Activated T-helper 2 cell treated with anti-CD3 and anti-CD28 coated beads, Interferon-gamma antibody, Interleukin-2, Interleukin-4, amounts not matched to agents 10 μg/mL and 5 μg/mL and 100 μg/mL, durations not matched to agents 14 hours and 24 hours and 36 hours (primary cell): ENCODE measurements around the gene F3. TPM values are rescaled to one million over a fixed set of nuclear protein-coding genes. Genes with fewer than 3 reads are reported as not detected.

Experiments used
- DNase-seq: peaks from one replicate; pipeline ENCODE4 v3.0.0; 2021; ENCODE audit warnings: low spot score
- H3K27ac Mint-ChIP-seq: one replicate; pipeline ENCODE4 v1.8.0; 2021; ENCODE audit warnings: mixed read lengths
- H3K27me3 Mint-ChIP-seq: one replicate; pipeline ENCODE4 v1.8.0; 2021; ENCODE audit warnings: low read depth, mixed read lengths
- H3K36me3 Mint-ChIP-seq: one replicate; pipeline ENCODE4 v1.8.0; 2021; ENCODE audit warnings: low read depth, mixed read lengths
- H3K4me1 Mint-ChIP-seq: one replicate; pipeline ENCODE4 v1.8.0; 2021; ENCODE audit warnings: low read depth, mixed read lengths
- H3K4me3 Mint-ChIP-seq: one replicate; pipeline ENCODE4 v1.8.0; 2021; ENCODE audit warnings: low read depth, mild to moderate bottlenecking, moderate library complexity, mixed read lengths
- H3K9me3 Mint-ChIP-seq: one replicate; pipeline ENCODE4 v1.8.0; 2021; ENCODE audit warnings: mixed read lengths
- intact Hi-C: fragments of 100-400 bp; cut with micrococcal nuclease; formaldehyde crosslinking; loops from one replicate; pipeline ENCODE4 v1.15.1; 2023
- total RNA-seq: library from RNA; stranded (reverse); gene quantifications from 2 replicates; pipeline ENCODE4 v1.2.3, GENCODE V29; 2022

F3 gene
- total RNA-seq, 1 donor from 2014 or later = 1.0 TPM

DNA sequence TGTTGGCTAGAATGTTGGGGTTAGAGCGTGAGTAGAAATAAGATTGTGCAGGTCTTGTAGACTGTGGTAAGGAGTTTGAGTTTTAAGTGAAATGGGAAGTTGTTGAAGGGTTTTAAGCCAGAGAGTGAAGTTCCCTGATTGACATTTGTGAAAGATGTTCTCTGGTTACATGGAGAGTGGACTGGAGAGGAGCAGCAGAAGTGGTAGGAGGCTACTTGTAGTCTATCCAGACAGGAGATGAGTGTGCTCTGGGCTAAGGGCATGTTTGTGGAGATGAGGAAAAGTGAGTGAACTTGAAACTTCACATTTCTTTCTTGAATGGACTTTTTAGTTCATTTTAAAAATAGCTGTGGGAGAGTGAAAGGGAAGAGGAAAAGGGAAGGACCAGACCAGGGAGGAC, 37.0 kb downstream of the F3 start:
- H3K27me3 Mint-ChIP-seq = no peaks in the 10 kb centered on the region
- peak overlapping the region; percentile 20 for H3K27ac Mint-ChIP-seq
- intact Hi-C loops = no loop called here
- no peak overlapping the region for H3K4me3 Mint-ChIP-seq
- H3K36me3 Mint-ChIP-seq = peaks cover 69% of the 10 kb centered on the region
- no peaks in the 10 kb centered on the region for H3K9me3 Mint-ChIP-seq
- H3K4me1 Mint-ChIP-seq = peaks cover 9% of the 10 kb centered on the region
- no peak for DNase-seq

DNA sequence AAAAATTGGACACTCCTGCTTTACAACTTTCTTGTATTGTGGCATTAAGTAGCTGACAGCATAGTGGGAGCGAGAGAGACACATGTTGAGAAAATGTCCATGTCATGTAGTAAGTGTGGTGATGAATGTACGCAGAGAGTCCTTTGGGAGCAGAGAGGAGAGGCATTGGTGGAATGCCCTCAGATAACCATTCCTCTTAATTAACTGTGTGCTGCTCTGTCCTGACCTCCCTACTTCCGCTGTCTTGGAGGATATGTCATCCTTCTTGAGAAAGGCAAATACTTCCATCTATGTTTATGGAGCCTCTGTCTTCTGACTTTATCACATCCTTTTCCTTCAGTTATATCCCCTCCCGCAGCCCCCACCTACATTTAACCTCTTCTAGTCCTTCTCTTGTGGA, 38.4 kb downstream of the F3 start:
- Mint-ChIP-seq H3K27ac (no peak overlapping the region), H3K36me3 (peaks cover 68% of the 10 kb centered on the region), H3K4me1 (peaks cover 9% of the 10 kb centered on the region), H3K27me3 (no peaks in the 10 kb centered on the region), H3K4me3 (no peak overlapping the region), H3K9me3 (no peaks in the 10 kb centered on the region)
- intact Hi-C loops = no loop called here
- DNase-seq = no peak

DNA sequence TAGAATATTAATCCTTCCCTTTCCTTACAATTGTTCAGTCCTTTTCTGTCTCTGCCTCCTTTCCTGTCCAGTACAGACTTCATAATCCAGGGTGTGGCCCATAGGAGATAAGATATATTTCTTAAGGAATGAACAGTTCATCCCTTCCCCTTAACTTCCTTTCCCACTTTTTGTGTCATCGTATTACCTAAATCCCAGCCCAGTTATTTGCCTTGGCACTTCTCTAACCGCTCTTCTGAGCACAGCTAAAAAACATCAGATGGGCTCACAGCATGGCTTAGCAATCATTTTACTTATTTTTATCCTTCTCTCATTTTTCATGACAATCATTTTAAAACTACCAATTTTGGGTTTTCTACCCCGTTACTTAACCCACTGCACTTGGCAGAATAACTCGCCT, 39.6 kb downstream of the F3 start:
- Mint-ChIP-seq H3K4me3 (no peak overlapping the region), H3K9me3 (no peaks in the 10 kb centered on the region), H3K27ac (no peak overlapping the region), H3K4me1 (peaks cover 9% of the 10 kb centered on the region), H3K27me3 (no peaks in the 10 kb centered on the region), H3K36me3 (peaks cover 62% of the 10 kb centered on the region)
- intact Hi-C loops = no loop called here
- no peak for DNase-seq

DNA sequence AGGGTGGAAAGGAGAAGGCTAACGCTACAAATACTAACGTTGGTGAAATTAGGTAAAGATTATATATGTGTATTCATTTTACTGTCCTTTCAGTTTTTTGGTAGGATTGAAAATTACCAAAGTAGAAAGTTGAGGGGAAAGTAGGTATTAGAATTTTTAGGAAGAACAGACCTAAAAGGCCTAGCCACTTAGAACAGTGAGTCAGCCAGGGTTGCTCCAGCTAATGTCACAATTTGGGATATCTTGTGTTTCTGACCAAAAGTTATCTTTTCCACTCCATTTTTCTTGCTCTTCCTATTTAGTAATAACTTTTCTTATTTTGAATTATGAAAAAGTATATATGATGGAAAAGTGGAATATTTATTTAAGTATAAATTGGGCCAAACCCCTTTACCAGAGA, 40.1 kb downstream of the F3 start:
- no peak overlapping the region for H3K27ac Mint-ChIP-seq
- intact Hi-C loops = no loop called here
- H3K36me3 Mint-ChIP-seq = peaks cover 61% of the 10 kb centered on the region
- no peak overlapping the region for H3K4me3 Mint-ChIP-seq
- no peaks in the 10 kb centered on the region for H3K27me3 Mint-ChIP-seq
- H3K9me3 Mint-ChIP-seq = no peaks in the 10 kb centered on the region
- peaks cover 9% of the 10 kb centered on the region for H3K4me1 Mint-ChIP-seq
- no peak for DNase-seq

DNA sequence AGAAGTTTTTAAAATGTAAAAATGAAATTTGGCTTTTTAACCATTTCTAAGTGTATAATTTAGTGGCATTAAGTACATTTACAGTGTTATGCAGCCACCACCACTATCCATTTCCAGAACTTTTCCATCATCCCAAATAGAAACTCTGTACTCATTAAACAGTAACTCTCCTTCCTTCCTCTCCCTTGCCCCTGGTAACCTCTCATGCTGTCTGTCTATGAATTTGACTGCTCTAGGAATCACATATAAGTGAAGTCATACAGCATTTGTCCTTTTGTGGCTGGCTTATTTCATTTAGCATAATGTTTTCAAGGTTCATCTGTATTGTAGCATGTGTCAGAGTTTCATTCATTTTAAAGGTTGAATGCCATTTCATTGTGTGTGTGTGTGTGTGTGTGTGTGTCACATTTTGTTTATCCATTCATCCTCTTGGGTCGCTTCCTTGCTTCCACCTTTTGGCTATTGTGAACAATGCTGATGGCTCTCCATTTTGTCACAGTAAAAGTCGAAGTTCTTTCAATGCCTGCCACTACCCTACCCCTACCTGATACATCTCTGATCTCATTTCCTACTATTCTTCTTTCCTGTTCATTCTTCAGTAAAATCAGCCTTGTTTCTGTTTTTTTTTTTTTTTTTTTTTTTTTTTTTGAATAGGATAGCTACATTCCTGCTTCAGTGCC, 45.3 kb downstream of the F3 start:
- Mint-ChIP-seq H3K27me3 (no peaks in the 10 kb centered on the region), H3K36me3 (peaks cover 50% of the 10 kb centered on the region), H3K27ac (no peak overlapping the region), H3K4me1 (no peaks in the 10 kb centered on the region), H3K9me3 (no peaks in the 10 kb centered on the region), H3K4me3 (no peak overlapping the region)
- DNase-seq = no peak
- intact Hi-C loops = no loop called here

DNA sequence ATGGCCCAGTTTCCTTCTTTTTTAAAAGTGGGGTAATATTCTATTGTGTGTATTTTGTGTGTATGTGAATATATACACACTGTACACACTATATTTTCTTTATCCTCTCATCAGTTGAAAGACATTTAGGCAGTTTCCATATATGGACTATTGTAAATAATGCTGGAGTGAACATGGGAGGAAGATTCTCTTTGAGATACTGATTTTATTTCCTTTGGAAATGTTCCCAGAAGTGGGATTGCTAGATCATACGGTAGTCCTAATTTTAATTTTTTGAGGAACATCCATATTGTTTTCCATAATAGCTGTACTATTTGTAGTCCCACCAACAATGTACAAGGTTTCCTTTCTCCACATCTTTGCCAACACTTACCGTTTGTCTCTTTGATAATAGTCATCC, 51.0 kb downstream of the F3 start:
- Mint-ChIP-seq H3K9me3 (no peaks in the 10 kb centered on the region), H3K4me1 (peaks cover 17% of the 10 kb centered on the region), H3K4me3 (no peak overlapping the region), H3K27me3 (no peaks in the 10 kb centered on the region), H3K27ac (no peak overlapping the region), H3K36me3 (peaks cover 51% of the 10 kb centered on the region)
- intact Hi-C loops = no loop called here
- DNase-seq = no peak

DNA sequence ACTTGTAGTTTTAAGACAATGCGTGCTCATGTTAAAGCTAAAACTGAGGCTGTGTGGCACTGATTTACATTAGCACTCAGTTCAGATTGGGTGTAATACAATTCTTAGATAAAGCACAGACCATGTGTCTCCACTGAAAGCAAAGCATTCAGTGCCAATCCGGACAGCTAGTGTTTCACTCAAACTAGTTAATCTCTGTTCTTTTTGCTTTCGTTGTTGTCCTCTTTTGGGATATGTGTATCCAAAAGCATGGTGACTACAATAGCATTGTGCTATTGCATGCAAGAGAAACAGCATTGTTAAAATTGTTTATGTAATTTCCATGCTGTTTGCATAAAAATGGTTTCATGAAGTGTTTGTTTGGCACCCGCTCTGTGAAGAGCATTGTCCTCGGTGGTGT, 54.6 kb downstream of the F3 start:
- Mint-ChIP-seq H3K9me3 (no peaks in the 10 kb centered on the region), H3K27ac (no peak overlapping the region)
- intact Hi-C loops = no loop called here

DNA sequence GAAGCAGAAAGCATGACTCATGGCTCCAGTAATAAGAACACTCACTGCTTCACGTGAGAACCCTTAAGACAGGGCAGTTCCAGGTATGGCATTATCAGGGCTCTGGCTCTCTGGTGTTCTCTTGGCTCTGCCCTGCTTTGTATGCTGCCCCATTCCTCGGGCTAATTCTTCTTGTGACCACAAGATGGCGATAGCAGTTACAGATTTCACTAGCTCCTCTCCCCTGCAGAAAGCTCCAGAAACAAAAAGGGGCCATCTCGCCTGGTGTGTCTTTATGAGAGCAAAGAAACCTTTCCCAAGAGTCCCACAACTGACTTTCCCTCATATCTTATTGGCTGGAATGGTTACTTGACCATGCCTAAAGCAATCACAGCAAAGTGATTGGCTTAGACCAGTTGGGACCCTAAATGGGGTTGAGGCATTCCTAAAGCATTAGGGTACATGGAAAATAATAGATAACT, 60.1 kb downstream of the F3 start:
- Mint-ChIP-seq H3K9me3 (no peaks in the 10 kb centered on the region), H3K27me3 (no peaks in the 10 kb centered on the region), H3K4me3 (no peak overlapping the region)

More for the DNA sequence above, 54.6 kb downstream of the F3 start:
- Mint-ChIP-seq H3K36me3 (peaks cover 55% of the 10 kb centered on the region), H3K4me3 (no peak overlapping the region), H3K27me3 (no peaks in the 10 kb centered on the region), H3K4me1 (peaks cover 17% of the 10 kb centered on the region)
- DNase-seq = no peak

DNA sequence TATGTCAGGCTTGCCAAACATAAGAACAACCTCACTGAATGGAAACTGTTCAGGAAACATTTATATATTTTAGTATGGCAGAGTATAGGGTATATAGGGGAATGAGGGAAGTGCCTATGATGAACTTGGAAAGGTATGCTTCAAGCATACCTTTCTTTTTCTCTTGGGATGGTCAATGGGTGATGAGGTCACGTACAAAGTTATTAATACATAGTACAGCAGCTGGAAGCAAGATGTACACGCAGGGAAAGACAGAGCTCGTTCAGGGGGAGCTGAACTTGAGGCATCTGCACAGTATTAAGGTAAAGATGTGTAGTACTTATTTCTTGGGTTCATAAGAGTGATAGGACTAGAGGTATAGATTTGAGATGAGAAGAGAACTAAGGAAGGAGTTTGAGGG, 61.9 kb downstream of the F3 start:
- no peak for DNase-seq
- intact Hi-C loops = no loop called here
- Mint-ChIP-seq H3K4me1 (peaks cover 8% of the 10 kb centered on the region), H3K27ac (no peak overlapping the region), H3K9me3 (no peaks in the 10 kb centered on the region), H3K36me3 (peaks cover 37% of the 10 kb centered on the region), H3K4me3 (no peak overlapping the region), H3K27me3 (no peaks in the 10 kb centered on the region)

More for the DNA sequence above, 60.1 kb downstream of the F3 start:
- H3K36me3 Mint-ChIP-seq = peaks cover 38% of the 10 kb centered on the region
- intact Hi-C loops = loop anchor here (1.0 kb wide), 1 partner anchor 325 kb away; no protein-coding TSS in a partner anchor
- DNase-seq = peak; percentile 11
- H3K4me1 Mint-ChIP-seq = peaks cover 6% of the 10 kb centered on the region
- no peak overlapping the region for H3K27ac Mint-ChIP-seq

Other genes with a start within 250 kb of the F3 start
- 61.4 and 63.5 TPM in 2 replicates for gene ABCD3, start 123.4 kb downstream of the F3 start, total RNA-seq